K562 (cell line): ENCODE data around the gene CCSAP.

Experiments used
- BRF1 ChIP-seq: IDR thresholded peaks from 3 replicates; pipeline ENCODE4 v1.6.1; 2011; ENCODE audit warnings: borderline replicate concordance, mild to moderate bottlenecking; ENCODE audit not compliant: insufficient read length; ENCODE audit errors: extremely low read depth
- ETV6 ChIP-seq, 3 experiments: fragments of 150-350 bp in 1 of 3; sonication (generic) in 1 of 3; formaldehyde crosslinking in 1 of 3; IDR thresholded peaks; 2 replicates each; pipeline versions ENCODE4 v1.6.1 to v1.8.0; 2014 to 2022; ENCODE audit warnings: borderline replicate concordance in 2 of 3, low read depth in 2 of 3, antibody characterized with exemption in 1 of 3, low read length in 1 of 3, mild to moderate bottlenecking in 1 of 3, missing genetic modification reagents in 1 of 3
- PML ChIP-seq: IDR thresholded peaks from 2 replicates; pipeline ENCODE4 v1.6.1; 2012; ENCODE audit warnings: low read length, inconsistent platforms
- SRSF9 ChIP-seq: fragments of 200-400 bp; formaldehyde crosslinking; IDR thresholded peaks from 2 replicates; pipeline ENCODE4 v1.6.1; 2017; ENCODE audit warnings: low read depth, low read length, borderline replicate concordance
- ZFX ChIP-seq: sonication (generic); formaldehyde crosslinking; IDR thresholded peaks from 2 replicates; pipeline ENCODE4 v1.8.0; 2022; ENCODE audit warnings: mild to moderate bottlenecking, missing genetic modification reagents, moderate library complexity
- TF ChIP-seq, protein P1 (sequence below), 2 experiments: fragments of 450-650 bp in 1 of 2; IDR thresholded peaks; 2 replicates each; pipeline ENCODE4 v1.6.1; 2011 to 2017; ENCODE audit warnings: low read depth in 2 of 2, antibody characterized with exemption in 1 of 2, borderline replicate concordance in 1 of 2, low read length in 1 of 2, mild to moderate bottlenecking in 1 of 2, mixed read lengths in 1 of 2; ENCODE audit not compliant: control insufficient read depth in 1 of 2
- TF ChIP-seq, protein P2 (sequence below): fragments of 250-450 bp; sonication (Bioruptor Pico); IDR thresholded peaks from 2 replicates; pipeline ENCODE4 v1.4.0; 2020

- TF ChIP-seq ZFX (CRISPR knock-in tag) (no peak), ETV6 (IDR thresholded peaks at IDR 0.05; ENCODE audit: borderline replicate concordance in 1 of 2, low read depth in 2 of 2, low read length in 1 of 2) (0 out of 4 replicates have a peak, but pooled peaks of 1 of the 2 experiments have one; percentile 12), ETV6 (CRISPR knock-in tag; IDR thresholded peaks at IDR 0.05; ENCODE audit: borderline replicate concordance) (no peak), SRSF9 (no peak), BRF1 (no peak), PML (no peak)
- TF ChIP-seq, protein P1, sequence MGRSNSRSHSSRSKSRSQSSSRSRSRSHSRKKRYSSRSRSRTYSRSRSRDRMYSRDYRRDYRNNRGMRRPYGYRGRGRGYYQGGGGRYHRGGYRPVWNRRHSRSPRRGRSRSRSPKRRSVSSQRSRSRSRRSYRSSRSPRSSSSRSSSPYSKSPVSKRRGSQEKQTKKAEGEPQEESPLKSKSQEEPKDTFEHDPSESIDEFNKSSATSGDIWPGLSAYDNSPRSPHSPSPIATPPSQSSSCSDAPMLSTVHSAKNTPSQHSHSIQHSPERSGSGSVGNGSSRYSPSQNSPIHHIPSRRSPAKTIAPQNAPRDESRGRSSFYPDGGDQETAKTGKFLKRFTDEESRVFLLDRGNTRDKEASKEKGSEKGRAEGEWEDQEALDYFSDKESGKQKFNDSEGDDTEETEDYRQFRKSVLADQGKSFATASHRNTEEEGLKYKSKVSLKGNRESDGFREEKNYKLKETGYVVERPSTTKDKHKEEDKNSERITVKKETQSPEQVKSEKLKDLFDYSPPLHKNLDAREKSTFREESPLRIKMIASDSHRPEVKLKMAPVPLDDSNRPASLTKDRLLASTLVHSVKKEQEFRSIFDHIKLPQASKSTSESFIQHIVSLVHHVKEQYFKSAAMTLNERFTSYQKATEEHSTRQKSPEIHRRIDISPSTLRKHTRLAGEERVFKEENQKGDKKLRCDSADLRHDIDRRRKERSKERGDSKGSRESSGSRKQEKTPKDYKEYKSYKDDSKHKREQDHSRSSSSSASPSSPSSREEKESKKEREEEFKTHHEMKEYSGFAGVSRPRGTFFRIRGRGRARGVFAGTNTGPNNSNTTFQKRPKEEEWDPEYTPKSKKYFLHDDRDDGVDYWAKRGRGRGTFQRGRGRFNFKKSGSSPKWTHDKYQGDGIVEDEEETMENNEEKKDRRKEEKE (IDR thresholded peaks at IDR 0.05; ENCODE audit: borderline replicate concordance in 1 of 2, control insufficient read depth in 1 of 2, low read depth in 2 of 2, low read length in 1 of 2): no peak
- TF ChIP-seq, protein P2, sequence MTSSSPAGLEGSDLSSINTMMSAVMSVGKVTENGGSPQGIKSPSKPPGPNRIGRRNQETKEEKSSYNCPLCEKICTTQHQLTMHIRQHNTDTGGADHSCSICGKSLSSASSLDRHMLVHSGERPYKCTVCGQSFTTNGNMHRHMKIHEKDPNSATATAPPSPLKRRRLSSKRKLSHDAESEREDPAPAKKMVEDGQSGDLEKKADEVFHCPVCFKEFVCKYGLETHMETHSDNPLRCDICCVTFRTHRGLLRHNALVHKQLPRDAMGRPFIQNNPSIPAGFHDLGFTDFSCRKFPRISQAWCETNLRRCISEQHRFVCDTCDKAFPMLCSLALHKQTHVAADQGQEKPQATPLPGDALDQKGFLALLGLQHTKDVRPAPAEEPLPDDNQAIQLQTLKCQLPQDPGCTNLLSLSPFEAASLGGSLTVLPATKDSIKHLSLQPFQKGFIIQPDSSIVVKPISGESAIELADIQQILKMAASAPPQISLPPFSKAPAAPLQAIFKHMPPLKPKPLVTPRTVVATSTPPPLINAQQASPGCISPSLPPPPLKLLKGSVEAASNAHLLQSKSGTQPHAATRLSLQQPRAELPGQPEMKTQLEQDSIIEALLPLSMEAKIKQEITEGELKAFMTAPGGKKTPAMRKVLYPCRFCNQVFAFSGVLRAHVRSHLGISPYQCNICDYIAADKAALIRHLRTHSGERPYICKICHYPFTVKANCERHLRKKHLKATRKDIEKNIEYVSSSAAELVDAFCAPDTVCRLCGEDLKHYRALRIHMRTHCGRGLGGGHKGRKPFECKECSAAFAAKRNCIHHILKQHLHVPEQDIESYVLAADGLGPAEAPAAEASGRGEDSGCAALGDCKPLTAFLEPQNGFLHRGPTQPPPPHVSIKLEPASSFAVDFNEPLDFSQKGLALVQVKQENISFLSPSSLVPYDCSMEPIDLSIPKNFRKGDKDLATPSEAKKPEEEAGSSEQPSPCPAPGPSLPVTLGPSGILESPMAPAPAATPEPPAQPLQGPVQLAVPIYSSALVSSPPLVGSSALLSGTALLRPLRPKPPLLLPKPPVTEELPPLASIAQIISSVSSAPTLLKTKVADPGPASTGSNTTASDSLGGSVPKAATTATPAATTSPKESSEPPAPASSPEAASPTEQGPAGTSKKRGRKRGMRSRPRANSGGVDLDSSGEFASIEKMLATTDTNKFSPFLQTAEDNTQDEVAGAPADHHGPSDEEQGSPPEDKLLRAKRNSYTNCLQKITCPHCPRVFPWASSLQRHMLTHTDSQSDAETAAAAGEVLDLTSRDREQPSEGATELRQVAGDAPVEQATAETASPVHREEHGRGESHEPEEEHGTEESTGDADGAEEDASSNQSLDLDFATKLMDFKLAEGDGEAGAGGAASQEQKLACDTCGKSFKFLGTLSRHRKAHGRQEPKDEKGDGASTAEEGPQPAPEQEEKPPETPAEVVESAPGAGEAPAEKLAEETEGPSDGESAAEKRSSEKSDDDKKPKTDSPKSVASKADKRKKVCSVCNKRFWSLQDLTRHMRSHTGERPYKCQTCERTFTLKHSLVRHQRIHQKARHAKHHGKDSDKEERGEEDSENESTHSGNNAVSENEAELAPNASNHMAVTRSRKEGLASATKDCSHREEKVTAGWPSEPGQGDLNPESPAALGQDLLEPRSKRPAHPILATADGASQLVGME (CRISPR knock-in tag): no peak
Measured at GRCh38 chr1:229280037-229280828, 62.6 kb downstream of the CCSAP start.
